ENCODE results near the gene GASK1A.
"Not testable (repeated sequence)": the region's sequence is repeated elsewhere in the genome, so short reads cannot be mapped to it uniquely, and the experiment has no call there.

The GASK1A gene

DNA sequence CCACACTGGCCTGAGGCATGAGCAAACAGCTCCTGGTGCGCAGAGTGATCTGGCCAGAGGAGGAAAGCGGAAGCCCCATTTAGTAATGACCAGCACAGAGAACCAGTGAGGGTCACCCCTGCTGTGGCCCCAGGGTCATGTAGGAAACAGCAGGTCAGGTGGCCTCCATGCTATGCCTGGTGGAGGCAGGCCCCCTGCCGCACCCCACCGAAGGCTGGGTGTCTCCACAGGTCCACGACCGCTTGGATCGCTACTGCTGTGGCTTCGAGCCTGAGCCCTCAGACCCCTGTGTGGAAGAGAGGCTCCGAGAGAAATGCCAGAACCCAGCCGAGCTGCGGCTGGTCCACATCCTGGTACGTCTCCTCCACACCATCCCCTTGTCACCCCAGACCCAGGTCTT is 74.2 kb downstream of the GASK1A start:
- no peaks in the 10 kb centered on the region for H3K36me3 ChIP-seq (ENCODE audit: control insufficient read depth, insufficient read depth, low read length, severe bottlenecking)
- H3K9me3 ChIP-seq (ENCODE audit: control insufficient read depth, low read length), result peaks cover 30% of the 10 kb centered on the region
- H3K27me3 ChIP-seq (replicated peaks; ENCODE audit: control insufficient read depth, insufficient read depth, low read length), result peaks cover 23% of the 10 kb centered on the region
- H3K4me3 ChIP-seq (ENCODE audit: low read length), result no peak overlapping the region
- H3K4me1 ChIP-seq (ENCODE audit: control insufficient read depth, insufficient read depth, low read length), result no peaks in the 10 kb centered on the region
- no peak for DNase-seq (ENCODE audit: low read depth)
- no peak overlapping the region for H3K9ac ChIP-seq (ENCODE audit: low read length)

DNA sequence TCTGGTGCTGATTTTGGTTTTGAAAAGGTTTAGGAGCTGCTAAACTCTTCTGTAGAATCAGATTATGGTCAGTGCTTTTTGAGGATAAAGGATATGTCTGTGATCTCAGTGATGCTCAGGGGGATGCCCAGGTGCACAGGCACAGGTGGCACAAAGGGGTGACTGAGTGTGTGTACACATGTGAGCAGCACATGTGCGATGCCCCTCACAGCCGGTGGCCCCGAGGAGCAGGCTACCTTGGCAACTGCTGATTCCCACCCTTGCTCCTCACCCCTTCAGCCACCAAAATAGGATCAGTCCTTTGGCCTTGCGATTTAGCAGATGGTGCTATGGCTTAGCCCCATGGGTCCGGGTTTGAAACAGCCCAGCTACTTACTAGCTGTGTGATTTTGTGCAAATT is 75.6 kb downstream of the GASK1A start:
- no peak overlapping the region for H3K9ac ChIP-seq (ENCODE audit: low read length)
- no peaks in the 10 kb centered on the region for H3K4me1 ChIP-seq (ENCODE audit: control insufficient read depth, insufficient read depth, low read length)
- no peak for DNase-seq (ENCODE audit: low read depth)

DNA sequence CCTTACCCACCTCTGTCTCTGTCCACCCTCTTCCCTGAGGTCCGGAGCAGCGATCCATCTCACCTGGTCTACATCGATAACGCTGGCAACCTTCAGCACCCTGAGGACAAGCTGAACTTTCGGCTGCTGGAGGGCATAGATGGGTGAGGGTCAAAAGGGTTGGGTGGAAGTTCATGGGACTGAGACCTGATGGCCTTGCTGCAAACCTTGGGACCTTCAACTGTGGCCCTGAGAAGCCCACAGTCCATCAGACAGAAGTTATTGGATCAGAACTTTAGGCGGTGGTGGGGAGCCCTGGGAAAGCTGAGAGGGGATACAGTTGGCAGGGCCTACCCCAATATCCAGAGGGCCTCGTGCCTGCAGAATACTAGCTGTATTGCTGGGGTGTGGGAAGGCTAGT is 76.3 kb downstream of the GASK1A start:
- Histone ChIP-seq H3K27me3 (replicated peaks; ENCODE audit: control insufficient read depth, insufficient read depth, low read length) (peaks cover 23% of the 10 kb centered on the region), H3K9me3 (ENCODE audit: control insufficient read depth, low read length) (peaks cover 14% of the 10 kb centered on the region), H3K4me3 (ENCODE audit: low read length) (no peak overlapping the region), H3K9ac (ENCODE audit: low read length) (no peak overlapping the region), H3K4me1 (ENCODE audit: control insufficient read depth, insufficient read depth, low read length) (no peaks in the 10 kb centered on the region), H3K36me3 (ENCODE audit: control insufficient read depth, insufficient read depth, low read length, severe bottlenecking) (no peaks in the 10 kb centered on the region)
- DNase-seq (ENCODE audit: low read depth), result no peak

More for the DNA sequence above, 75.6 kb downstream of the GASK1A start:
- H3K36me3 ChIP-seq (ENCODE audit: control insufficient read depth, insufficient read depth, low read length, severe bottlenecking), result no peaks in the 10 kb centered on the region
- no peak overlapping the region for H3K4me3 ChIP-seq (ENCODE audit: low read length)
- peaks cover 19% of the 10 kb centered on the region for H3K9me3 ChIP-seq (ENCODE audit: control insufficient read depth, low read length)
- H3K27me3 ChIP-seq (replicated peaks; ENCODE audit: control insufficient read depth, insufficient read depth, low read length), result peaks cover 23% of the 10 kb centered on the region

DNA sequence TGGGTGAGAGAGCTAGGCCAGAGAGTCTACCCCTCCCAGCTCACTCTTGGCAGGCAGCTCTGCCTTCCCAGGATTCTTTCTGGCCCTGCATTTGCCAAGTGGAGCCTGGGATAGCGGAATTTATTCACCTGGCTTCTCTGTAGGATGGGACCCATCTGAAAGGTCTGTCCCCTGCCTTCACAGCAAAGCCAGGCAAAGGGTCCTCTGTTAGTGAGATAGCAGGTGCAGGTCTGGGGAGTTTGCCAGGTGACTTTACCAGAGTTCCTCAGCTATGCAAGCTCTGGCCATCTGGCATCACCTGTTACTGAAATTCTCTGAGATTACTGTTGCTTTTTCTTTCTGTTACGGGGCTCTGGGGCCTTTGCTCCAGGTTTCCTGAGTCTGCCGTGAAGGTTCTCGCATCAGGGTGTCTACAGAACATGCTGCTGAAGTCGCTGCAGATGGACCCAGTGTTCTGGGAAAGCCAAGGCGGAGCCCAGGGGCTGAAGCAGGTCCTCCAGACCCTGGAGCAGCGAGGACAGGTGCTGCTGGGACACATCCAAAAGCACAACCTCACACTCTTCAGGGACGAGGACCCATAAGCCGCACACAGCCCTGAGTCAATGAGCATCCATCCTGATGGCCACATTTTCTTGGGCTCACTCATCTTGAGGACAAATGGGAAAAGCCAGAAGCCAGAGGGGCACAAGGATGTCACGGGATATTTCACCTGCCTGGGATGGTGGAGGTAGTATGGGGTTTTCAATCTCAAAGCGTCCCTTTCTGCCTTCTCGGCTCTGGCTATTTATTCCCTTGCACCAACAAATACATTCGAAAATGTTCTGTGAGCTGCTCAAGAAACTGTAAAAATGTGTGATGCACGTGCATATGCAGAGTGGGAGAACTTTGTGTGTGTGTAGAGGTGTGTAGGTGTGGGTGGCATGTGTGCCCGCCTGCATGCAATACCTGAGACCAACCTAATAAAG is 77.0 kb downstream of the GASK1A start:
- H3K36me3 ChIP-seq (ENCODE audit: control insufficient read depth, insufficient read depth, low read length, severe bottlenecking), result no peaks in the 10 kb centered on the region
- DNase-seq (ENCODE audit: low read depth), result no peak
- no peaks in the 10 kb centered on the region for H3K4me1 ChIP-seq (ENCODE audit: control insufficient read depth, insufficient read depth, low read length)
- H3K4me3 ChIP-seq (ENCODE audit: low read length), result no peak overlapping the region
- no peak overlapping the region for H3K9ac ChIP-seq (ENCODE audit: low read length)
- H3K9me3 ChIP-seq (ENCODE audit: control insufficient read depth, low read length), result peaks cover 7% of the 10 kb centered on the region
- H3K27me3 ChIP-seq (replicated peaks; ENCODE audit: control insufficient read depth, insufficient read depth, low read length), result peaks cover 23% of the 10 kb centered on the region

DNA sequence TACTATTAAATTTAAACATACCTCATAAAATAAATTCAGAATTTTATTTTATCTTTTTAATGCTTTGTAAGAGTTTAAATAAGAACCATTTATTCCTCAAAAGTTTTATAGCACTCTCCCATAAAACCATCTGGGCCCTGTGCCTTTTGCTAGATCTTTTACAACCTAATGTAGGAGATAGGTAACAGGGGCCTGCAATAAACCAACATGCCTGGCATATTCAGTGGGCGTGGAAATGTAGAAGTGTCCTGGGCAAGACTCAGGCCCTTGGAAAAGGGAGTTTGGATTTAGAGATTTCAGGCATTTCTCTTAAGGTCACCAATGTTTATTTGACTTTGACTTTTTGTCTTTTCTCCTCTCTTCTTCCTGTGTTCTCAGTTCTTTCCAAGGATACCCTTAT is 80.3 kb downstream of the GASK1A start:
- Histone ChIP-seq H3K9me3 (ENCODE audit: control insufficient read depth, low read length) (no peaks in the 10 kb centered on the region), H3K9ac (ENCODE audit: low read length) (no peak overlapping the region), H3K27me3 (replicated peaks; ENCODE audit: control insufficient read depth, insufficient read depth, low read length) (peaks cover 7% of the 10 kb centered on the region), H3K4me3 (ENCODE audit: low read length) (no peak overlapping the region), H3K4me1 (ENCODE audit: control insufficient read depth, insufficient read depth, low read length) (no peaks in the 10 kb centered on the region), H3K36me3 (ENCODE audit: control insufficient read depth, insufficient read depth, low read length, severe bottlenecking) (no peaks in the 10 kb centered on the region)
- DNase-seq (ENCODE audit: low read depth), result no peak

DNA sequence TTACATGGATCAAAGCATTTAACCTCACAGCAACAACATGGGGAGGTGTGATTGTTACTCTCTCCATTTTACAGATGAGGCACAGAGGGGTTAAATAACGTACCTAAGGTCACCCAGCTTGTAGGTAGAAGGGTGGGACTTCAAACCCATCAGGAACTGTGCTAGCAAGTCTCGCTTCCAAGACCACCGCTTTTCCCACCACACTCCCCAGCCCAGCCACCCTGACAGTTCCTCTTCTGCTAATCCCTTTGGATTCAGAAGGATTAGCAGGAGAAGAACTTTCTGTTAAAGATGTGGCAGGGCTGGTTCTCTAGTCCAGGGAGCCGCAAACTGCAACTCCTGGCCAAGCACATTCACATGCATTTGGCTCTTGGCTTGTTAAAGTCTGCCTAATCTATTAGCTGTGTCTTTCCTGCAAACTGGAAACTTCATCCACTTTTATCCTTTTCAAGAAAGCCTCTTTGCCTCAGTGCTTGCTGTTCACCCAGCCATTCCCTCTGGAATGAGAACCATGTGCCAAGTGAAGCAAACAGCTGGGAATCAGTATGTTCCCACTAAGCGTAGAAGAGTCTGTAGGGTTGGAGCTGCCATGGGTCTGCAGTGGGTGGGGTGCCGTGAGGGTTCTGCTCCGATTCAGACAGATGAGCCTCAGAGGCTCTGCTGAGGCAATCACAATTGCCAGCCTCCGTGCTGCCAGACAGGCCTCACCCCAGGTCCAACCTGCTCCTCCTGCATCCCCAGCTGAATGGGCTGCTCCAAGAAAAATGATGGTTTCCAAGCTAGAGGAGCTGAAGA is 82.2 kb downstream of the GASK1A start:
- Histone ChIP-seq H3K27me3 (replicated peaks; ENCODE audit: control insufficient read depth, insufficient read depth, low read length) (no peaks in the 10 kb centered on the region), H3K4me3 (ENCODE audit: low read length) (no peak overlapping the region), H3K9me3 (ENCODE audit: control insufficient read depth, low read length) (no peaks in the 10 kb centered on the region), H3K4me1 (ENCODE audit: control insufficient read depth, insufficient read depth, low read length) (no peaks in the 10 kb centered on the region), H3K9ac (ENCODE audit: low read length) (no peak overlapping the region), H3K36me3 (ENCODE audit: control insufficient read depth, insufficient read depth, low read length, severe bottlenecking) (no peaks in the 10 kb centered on the region)
- no peak for DNase-seq (ENCODE audit: low read depth)

DNA sequence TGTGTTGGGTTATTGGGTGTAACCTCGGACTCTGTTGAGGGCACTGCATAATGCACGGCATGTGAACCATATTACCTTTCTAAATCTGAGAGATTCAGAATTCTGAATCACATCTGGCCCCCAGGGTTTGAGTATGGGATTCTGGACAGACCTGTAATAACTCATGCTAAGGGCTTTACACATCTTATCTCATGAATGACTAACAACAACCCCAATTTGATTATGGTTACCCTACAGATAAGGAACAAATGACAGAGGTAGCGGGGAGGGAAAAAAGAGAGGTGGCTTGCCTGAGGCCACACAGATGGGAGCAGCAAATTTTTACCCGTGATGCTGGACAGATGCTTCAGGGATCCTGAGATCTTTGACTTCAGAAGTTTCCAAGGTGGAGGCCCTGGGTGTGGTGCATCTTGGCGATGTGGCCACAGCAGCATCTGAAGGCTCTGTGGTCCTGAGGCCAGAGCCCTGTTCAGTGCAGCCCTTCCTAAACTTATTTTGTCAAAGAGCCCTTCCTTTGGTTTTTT is 83.0 kb downstream of the GASK1A start:
- no peaks in the 10 kb centered on the region for H3K9me3 ChIP-seq (ENCODE audit: control insufficient read depth, low read length)
- H3K4me3 ChIP-seq (ENCODE audit: low read length), result no peak overlapping the region
- H3K36me3 ChIP-seq (ENCODE audit: control insufficient read depth, insufficient read depth, low read length, severe bottlenecking), result no peaks in the 10 kb centered on the region
- no peak for DNase-seq (ENCODE audit: low read depth)
- no peak overlapping the region for H3K9ac ChIP-seq (ENCODE audit: low read length)
- no peaks in the 10 kb centered on the region for H3K4me1 ChIP-seq (ENCODE audit: control insufficient read depth, insufficient read depth, low read length)
- H3K27me3 ChIP-seq (replicated peaks; ENCODE audit: control insufficient read depth, insufficient read depth, low read length), result no peaks in the 10 kb centered on the region

DNA sequence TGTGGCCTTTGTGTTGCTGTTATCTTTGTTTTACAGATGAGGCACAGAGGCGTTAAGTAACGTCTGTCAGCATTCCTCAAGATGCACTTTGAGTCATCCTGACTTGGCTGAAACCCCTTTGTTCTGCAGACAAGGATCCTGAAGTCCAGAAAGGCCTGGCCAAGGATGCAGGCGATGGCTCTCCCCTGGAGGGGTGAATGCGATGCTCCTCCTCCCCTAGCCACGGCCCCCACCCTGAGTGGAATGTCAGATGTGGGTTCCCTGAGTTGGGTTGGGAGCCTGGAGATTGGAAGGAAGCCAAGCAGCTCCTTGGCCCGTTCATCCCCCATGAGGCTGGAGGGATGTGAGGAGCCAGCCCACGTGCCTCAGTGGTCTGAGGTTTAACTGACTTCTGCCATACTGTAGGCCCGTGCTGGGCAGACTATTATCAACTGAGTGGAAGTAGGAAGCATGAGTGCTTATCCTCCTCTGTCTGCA is 83.5 kb downstream of the GASK1A start:
- no peak for DNase-seq (ENCODE audit: low read depth)
- H3K9ac ChIP-seq (ENCODE audit: low read length), result no peak overlapping the region
- no peaks in the 10 kb centered on the region for H3K4me1 ChIP-seq (ENCODE audit: control insufficient read depth, insufficient read depth, low read length)
- H3K27me3 ChIP-seq (replicated peaks; ENCODE audit: control insufficient read depth, insufficient read depth, low read length), result no peaks in the 10 kb centered on the region
- H3K36me3 ChIP-seq (ENCODE audit: control insufficient read depth, insufficient read depth, low read length, severe bottlenecking), result no peaks in the 10 kb centered on the region
- no peak overlapping the region for H3K4me3 ChIP-seq (ENCODE audit: low read length)
- no peaks in the 10 kb centered on the region for H3K9me3 ChIP-seq (ENCODE audit: control insufficient read depth, low read length)

DNA sequence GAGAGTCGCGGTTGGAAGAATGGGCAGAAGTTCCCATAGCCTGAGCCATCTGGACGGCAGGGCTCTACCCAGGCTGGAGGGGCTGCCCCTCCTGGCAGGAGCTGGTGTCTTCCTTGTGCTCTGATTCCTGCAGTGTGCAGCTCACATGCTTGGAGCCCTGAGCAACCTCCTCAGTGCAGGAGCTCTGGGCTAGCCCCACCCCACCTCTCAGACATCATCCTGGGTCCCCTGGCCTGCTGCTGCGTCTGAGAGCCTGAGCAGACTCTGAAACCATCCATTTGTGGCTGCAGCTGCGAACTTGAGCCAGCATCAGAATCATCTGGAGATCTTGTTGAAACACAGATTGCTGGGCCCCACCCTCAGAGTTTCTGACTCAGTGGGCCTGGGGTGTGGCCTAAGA is 84.0 kb downstream of the GASK1A start:
- Histone ChIP-seq H3K27me3 (replicated peaks; ENCODE audit: control insufficient read depth, insufficient read depth, low read length) (no peaks in the 10 kb centered on the region), H3K4me1 (ENCODE audit: control insufficient read depth, insufficient read depth, low read length) (no peaks in the 10 kb centered on the region), H3K9me3 (ENCODE audit: control insufficient read depth, low read length) (no peaks in the 10 kb centered on the region), H3K36me3 (ENCODE audit: control insufficient read depth, insufficient read depth, low read length, severe bottlenecking) (no peaks in the 10 kb centered on the region), H3K9ac (ENCODE audit: low read length) (no peak overlapping the region), H3K4me3 (ENCODE audit: low read length) (no peak overlapping the region)
- DNase-seq (ENCODE audit: low read depth), result no peak

DNA sequence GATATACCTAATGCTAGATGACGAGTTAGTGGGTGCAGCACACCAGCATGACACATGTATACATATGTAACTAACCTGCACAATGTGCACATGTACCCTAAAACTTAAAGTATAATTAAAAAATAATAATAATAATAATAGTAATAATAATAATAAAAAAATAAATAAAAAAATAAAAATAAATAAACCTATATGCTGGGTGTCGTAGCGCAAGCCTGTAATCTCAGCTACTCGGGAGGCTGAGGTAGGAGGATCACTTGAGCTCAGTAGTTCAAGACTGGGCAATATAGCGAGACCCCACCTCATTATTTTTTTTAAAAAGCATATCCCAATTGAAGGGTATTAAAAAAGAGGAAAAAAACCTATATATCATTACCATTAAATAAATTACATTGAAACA is 91.6 kb downstream of the GASK1A start:
- H3K4me3 ChIP-seq (ENCODE audit: low read length); H3K27me3 ChIP-seq (replicated peaks; ENCODE audit: control insufficient read depth, insufficient read depth, low read length); H3K9ac ChIP-seq (ENCODE audit: low read length); H3K9me3 ChIP-seq (ENCODE audit: control insufficient read depth, low read length); H3K36me3 ChIP-seq (ENCODE audit: control insufficient read depth, insufficient read depth, low read length, severe bottlenecking); DNase-seq (ENCODE audit: low read depth): not testable (repeated sequence)
- peaks cover 18% of the 10 kb centered on the region for H3K4me1 ChIP-seq (ENCODE audit: control insufficient read depth, insufficient read depth, low read length)

DNA sequence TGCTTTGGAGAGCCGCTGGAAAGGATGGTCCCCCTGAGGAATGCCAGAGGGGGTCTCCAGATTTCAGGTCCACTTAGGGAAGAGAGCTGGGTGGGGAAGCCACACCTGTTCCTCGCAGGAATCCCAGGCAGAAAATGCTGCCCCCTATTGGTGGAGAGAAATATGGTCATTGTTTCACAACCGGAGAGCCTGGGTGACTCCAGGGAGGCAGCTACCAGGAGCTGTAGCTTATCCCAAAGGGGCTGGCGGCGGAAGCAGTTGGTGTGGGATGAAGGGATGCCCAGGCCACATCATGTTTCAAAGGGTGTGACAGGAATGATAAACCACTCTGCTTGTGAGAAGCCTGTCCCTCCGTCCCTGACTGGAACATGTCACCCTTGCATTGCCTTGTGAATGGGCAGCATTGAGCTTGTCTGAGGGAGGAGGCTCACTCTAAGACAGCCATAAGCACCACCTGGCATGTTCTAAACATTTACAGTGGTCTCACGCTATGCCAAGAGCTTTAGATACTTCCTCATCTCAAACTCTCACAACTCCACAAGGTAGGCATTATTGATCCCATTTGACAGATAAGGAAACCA is 92.3 kb downstream of the GASK1A start:
- no peaks in the 10 kb centered on the region for H3K27me3 ChIP-seq (replicated peaks; ENCODE audit: control insufficient read depth, insufficient read depth, low read length)
- H3K9me3 ChIP-seq (ENCODE audit: control insufficient read depth, low read length), result no peaks in the 10 kb centered on the region
- H3K4me1 ChIP-seq (ENCODE audit: control insufficient read depth, insufficient read depth, low read length), result peaks cover 25% of the 10 kb centered on the region
- H3K36me3 ChIP-seq (ENCODE audit: control insufficient read depth, insufficient read depth, low read length, severe bottlenecking), result no peaks in the 10 kb centered on the region
- DNase-seq (ENCODE audit: low read depth), result no peak
- H3K4me3 ChIP-seq (ENCODE audit: low read length), result no peak overlapping the region
- no peak overlapping the region for H3K9ac ChIP-seq (ENCODE audit: low read length)
